T-cell (primary cell): ENCODE data around the gene ATP8B3. TPM values are rescaled to one million over a fixed set of nuclear protein-coding genes. Genes with fewer than 3 reads are reported as not detected.

Source experiments
- ATAC-seq, 4 experiments: fragments of 200-7000 bp in 3 of 4; fragments of 150-1000 bp in 1 of 4; cut with Tn5 transposase; replicated peaks in 1 of 4; 1 replicate in 3 of 4; 2 replicates in 1 of 4; pipeline ENCODE4 v1.10.0; 2021; ENCODE audit warnings: moderate library complexity in 3 of 4, mild to moderate bottlenecking in 2 of 4, moderate number of reproducible peaks in 1 of 4
- CTCF ChIA-PET, 2 donors: fragments of 300-600 bp; sonication (Branson Sonifier 250); formaldehyde crosslinking; loops; one replicate each; lab custom pipeline; 2022; ENCODE audit warnings: antibody characterized with exemption in 2 of 2; lab: Charles Lee
- POLR2A ChIA-PET, 2 donors: fragments of 300-600 bp; sonication (Branson Sonifier 250); formaldehyde crosslinking; loops; one replicate each; lab custom pipeline; 2022; ENCODE audit warnings: antibody characterized with exemption in 2 of 2; lab: Charles Lee
- DNase-seq, 35 experiments: peaks; one replicate each; pipeline versions ENCODE4 v3.0.0 to v3.0.0-alpha.2; 2013 to 2023
- H3K27ac ChIP-seq: one replicate; pipeline ENCODE4 v1.5.1; 2013; ENCODE audit warnings: low read length
- H3K27me3 ChIP-seq, 2 experiments: replicated peaks in 1 of 2; 1 replicate in 1 of 2; 2 replicates in 1 of 2; pipeline versions ENCODE4 v1.6.1 to v1.7.0; 2013; ENCODE audit warnings: low read length in 1 of 2, mixed read lengths in 1 of 2; ENCODE audit not compliant: control insufficient read depth in 2 of 2, insufficient read depth in 2 of 2; ENCODE audit errors: extremely low read depth in 1 of 2
- H3K36me3 ChIP-seq, 2 donors: 1 replicate in 1 of 2; 2 replicates in 1 of 2; pipeline versions ENCODE4 v1.6.1 to v1.7.0; 2013; ENCODE audit warnings: low read length in 1 of 2; ENCODE audit not compliant: control insufficient read depth in 2 of 2, insufficient read depth in 1 of 2; ENCODE audit errors: extremely low read depth in 1 of 2
- H3K4me1 ChIP-seq, 2 experiments: 1 replicate in 1 of 2; 2 replicates in 1 of 2; pipeline versions ENCODE4 v1.6.1 to v1.7.0; 2013; ENCODE audit warnings: low read length in 2 of 2, mixed read lengths in 1 of 2; ENCODE audit not compliant: insufficient read depth in 2 of 2, control insufficient read depth in 1 of 2; ENCODE audit errors: extremely low read depth in 1 of 2
- H3K4me3 ChIP-seq, 2 donors: 1 replicate in 1 of 2; 2 replicates in 1 of 2; pipeline versions ENCODE4 v1.5.1 to v1.7.0; 2013; ENCODE audit warnings: mild to moderate bottlenecking in 2 of 2, low read length in 1 of 2, moderate library complexity in 1 of 2; ENCODE audit not compliant: control insufficient read depth in 1 of 2; ENCODE audit errors: extremely low read depth in 1 of 2
- H3K9me3 ChIP-seq: 2 replicates; pipeline ENCODE4 v1.7.0; 2013
- H3K27ac Mint-ChIP-seq, 2 donors: one replicate each; pipeline ENCODE4 v1.8.0; 2020 to 2021; ENCODE audit warnings: mild to moderate bottlenecking in 2 of 2, mixed read lengths in 2 of 2
- H3K27me3 Mint-ChIP-seq, 2 donors: one replicate each; pipeline ENCODE4 v1.8.0; 2021 to 2022; ENCODE audit warnings: mixed read lengths in 2 of 2
- H3K36me3 Mint-ChIP-seq: one replicate; pipeline ENCODE4 v1.8.0; 2021; ENCODE audit warnings: mixed read lengths
- H3K4me1 Mint-ChIP-seq, 3 donors: one replicate each; pipeline ENCODE4 v1.8.0; 2020 to 2022; ENCODE audit warnings: mixed read lengths in 3 of 3, mild to moderate bottlenecking in 1 of 3
- H3K4me3 Mint-ChIP-seq, 3 donors: one replicate each; pipeline ENCODE4 v1.8.0; 2020 to 2022; ENCODE audit warnings: mild to moderate bottlenecking in 3 of 3, mixed read lengths in 3 of 3, moderate library complexity in 3 of 3
- H3K9me3 Mint-ChIP-seq, 3 donors: one replicate each; pipeline ENCODE4 v1.8.0; 2020 to 2022; ENCODE audit warnings: mixed read lengths in 3 of 3
- WGBS: methylation state at CpG from one replicate; pipeline ENCODE4 v1.1.5; 2013; ENCODE audit warnings: missing lambda C conversion rate; ENCODE audit not compliant: insufficient coverage; 5-methylcytosine and 5-hydroxymethylcytosine counted together
- total RNA-seq, 35 experiments: library from RNA in 6 of 35; stranded (reverse) in 6 of 35; fragments of 120-200 nt in 1 of 35; gene quantifications; one replicate each; pipeline versions ENCODE4 v1.2.1 to v1.2.4 and lab custom pipeline; 2013 to 2026

Gene ATP8B3
- total RNA-seq, 5 donors from 2014 or later (not counting 1 experiment from before 2014, with no cell fraction given) = 3.5 to 5.7 (median 4.0) TPM

- WGBS = 20% methylated on average over 28 of the region's 33 CpGs
- no peaks in the 10 kb centered on the region for H3K9me3 ChIP-seq
- POLR2A ChIA-PET = no interaction called here
- peaks cover 0 to 2% (median 0%) of the 10 kb centered on the region in 3 donors for H3K4me1 Mint-ChIP-seq
- no peak for ATAC-seq
- H3K4me3 Mint-ChIP-seq = no peak overlapping the region
- no peaks in the 10 kb centered on the region for H3K36me3 Mint-ChIP-seq
- H3K27me3 ChIP-seq = peaks cover 9 to 100% of the 10 kb centered on the region in 2 experiments
- DNase-seq = no peak
- H3K4me1 ChIP-seq = peaks cover 0 to 10% of the 10 kb centered on the region in 2 experiments
- no peak overlapping the region for H3K27ac ChIP-seq
- peaks cover 53 to 84% of the 10 kb centered on the region in 2 donors for H3K27me3 Mint-ChIP-seq
- H3K27ac Mint-ChIP-seq = no peak overlapping the region
- H3K9me3 Mint-ChIP-seq = peaks cover 0 to 2% (median 1%) of the 10 kb centered on the region in 3 donors
- H3K4me3 ChIP-seq = no peak overlapping the region
- CTCF ChIA-PET = no interaction called here
- no peaks in the 10 kb centered on the region for H3K36me3 ChIP-seq
Measured at GRCh38 chr19:1765232-1765903, 46.7 kb downstream of the ATP8B3 start.

GRCh38 chr19:1764729-1765128, 47.3 kb downstream of the ATP8B3 start:
- Histone ChIP-seq H3K9me3 (no peaks in the 10 kb centered on the region), H3K27ac (no peak overlapping the region), H3K4me1 (peaks cover 0 to 10% of the 10 kb centered on the region in 2 experiments), H3K27me3 (peaks cover 9 to 100% of the 10 kb centered on the region in 2 experiments), H3K36me3 (no peaks in the 10 kb centered on the region), H3K4me3 (no peak overlapping the region)
- Mint-ChIP-seq H3K27ac (no peak overlapping the region), H3K27me3 (peaks cover 47 to 84% of the 10 kb centered on the region in 2 donors), H3K36me3 (no peaks in the 10 kb centered on the region), H3K4me3 (no peak overlapping the region), H3K4me1 (peaks cover 0 to 2% (median 0%) of the 10 kb centered on the region in 3 donors), H3K9me3 (no peaks in the 10 kb centered on the region)
- WGBS = 20% methylated on average over 15 of the region's 15 CpGs
- ChIA-PET CTCF (no interaction called here), POLR2A (no interaction called here)
- DNase-seq (no peak), ATAC-seq (no peak)

DNA sequence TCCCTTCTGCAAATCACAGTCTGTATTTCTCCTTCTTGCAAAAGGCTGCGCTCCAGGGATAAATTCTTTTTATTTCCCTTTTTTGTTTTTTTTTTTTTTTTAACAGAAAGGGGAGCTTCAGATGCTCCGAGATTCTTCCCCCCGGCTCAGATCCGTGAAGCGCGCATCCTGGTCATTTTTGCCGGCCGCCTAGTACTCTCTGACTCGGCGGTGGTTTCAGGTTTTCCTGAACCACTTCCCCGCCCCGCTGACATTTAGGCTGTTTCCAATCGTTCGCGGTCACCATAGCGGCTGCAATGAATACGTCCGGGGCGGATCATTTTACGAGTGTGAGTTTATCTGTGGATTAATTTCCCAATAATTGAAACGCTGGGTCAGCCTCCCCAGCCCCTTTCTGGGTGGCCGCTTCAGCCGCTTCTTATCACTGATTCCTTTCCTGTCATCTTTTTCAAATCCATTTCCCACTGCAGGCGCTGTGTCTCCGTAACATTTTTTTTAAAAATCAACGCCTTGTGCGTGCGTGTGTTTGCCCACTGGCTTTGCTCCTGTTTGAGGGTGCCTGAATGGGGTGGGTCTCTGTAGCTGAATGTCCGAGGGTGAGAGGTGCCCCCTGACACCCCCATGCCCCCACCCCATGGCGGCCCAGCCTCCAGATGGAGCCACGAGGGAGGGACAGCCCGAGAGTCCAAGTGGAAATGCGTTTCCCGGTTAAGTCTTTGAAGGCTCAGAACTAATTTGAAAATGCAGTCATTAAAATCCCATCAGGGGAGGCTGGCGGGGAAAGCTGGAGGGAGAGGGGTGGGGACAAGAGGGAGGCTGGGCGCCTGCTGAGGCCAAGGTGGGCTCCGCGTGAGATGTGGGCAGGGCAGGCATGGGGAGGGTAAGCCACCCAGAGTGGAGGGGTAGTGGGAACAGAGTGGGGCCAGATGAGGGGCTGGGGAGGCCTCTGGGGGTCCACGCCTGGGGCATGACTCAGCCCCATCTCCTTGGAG, 48.1 kb downstream of the ATP8B3 start:
- no peaks in the 10 kb centered on the region for H3K36me3 ChIP-seq
- Mint-ChIP-seq H3K9me3 (no peaks in the 10 kb centered on the region), H3K36me3 (no peaks in the 10 kb centered on the region), H3K27me3 (peaks cover 47 to 83% of the 10 kb centered on the region in 2 donors), H3K4me1 (peaks cover 0 to 2% (median 0%) of the 10 kb centered on the region in 3 donors), H3K27ac (no peak overlapping the region), H3K4me3 (no peak overlapping the region)
- ChIA-PET CTCF (no interaction called here), POLR2A (no interaction called here)
- DNase-seq (no peak), ATAC-seq (no peak)
- no peaks in the 10 kb centered on the region for H3K9me3 ChIP-seq
- H3K27me3 ChIP-seq = peaks cover 9 to 100% of the 10 kb centered on the region in 2 experiments
- no peak overlapping the region for H3K4me3 ChIP-seq
- 12% methylated on average over 24 of the region's 39 CpGs for WGBS
- H3K27ac ChIP-seq = no peak overlapping the region
- H3K4me1 ChIP-seq = peaks cover 0 to 10% of the 10 kb centered on the region in 2 experiments

- Histone ChIP-seq H3K27ac (no peak overlapping the region), H3K4me3 (no peak overlapping the region), H3K27me3 (peaks cover 9 to 100% of the 10 kb centered on the region in 2 experiments), H3K36me3 (no peaks in the 10 kb centered on the region), H3K9me3 (no peaks in the 10 kb centered on the region), H3K4me1 (peaks cover 0 to 8% of the 10 kb centered on the region in 2 experiments)
- WGBS = 4% methylated on average over 51 of the region's 56 CpGs
- ChIA-PET POLR2A (interaction anchor here in 1 of 2 donors (0.6 kb wide), 1 partner anchor 1278 kb away, joined by 7 read pairs; no protein-coding TSS in a partner anchor), CTCF (no interaction called here)
- Mint-ChIP-seq H3K36me3 (no peaks in the 10 kb centered on the region), H3K27ac (no peak overlapping the region), H3K9me3 (no peaks in the 10 kb centered on the region), H3K4me3 (no peak overlapping the region), H3K4me1 (peaks cover 0 to 2% (median 0%) of the 10 kb centered on the region in 3 donors), H3K27me3 (peaks cover 35 to 79% of the 10 kb centered on the region in 2 donors)
- ATAC-seq = no peak
- DNase-seq = no peak
Measured at GRCh38 chr19:1762243-1763117, 49.6 kb downstream of the ATP8B3 start.

DNA sequence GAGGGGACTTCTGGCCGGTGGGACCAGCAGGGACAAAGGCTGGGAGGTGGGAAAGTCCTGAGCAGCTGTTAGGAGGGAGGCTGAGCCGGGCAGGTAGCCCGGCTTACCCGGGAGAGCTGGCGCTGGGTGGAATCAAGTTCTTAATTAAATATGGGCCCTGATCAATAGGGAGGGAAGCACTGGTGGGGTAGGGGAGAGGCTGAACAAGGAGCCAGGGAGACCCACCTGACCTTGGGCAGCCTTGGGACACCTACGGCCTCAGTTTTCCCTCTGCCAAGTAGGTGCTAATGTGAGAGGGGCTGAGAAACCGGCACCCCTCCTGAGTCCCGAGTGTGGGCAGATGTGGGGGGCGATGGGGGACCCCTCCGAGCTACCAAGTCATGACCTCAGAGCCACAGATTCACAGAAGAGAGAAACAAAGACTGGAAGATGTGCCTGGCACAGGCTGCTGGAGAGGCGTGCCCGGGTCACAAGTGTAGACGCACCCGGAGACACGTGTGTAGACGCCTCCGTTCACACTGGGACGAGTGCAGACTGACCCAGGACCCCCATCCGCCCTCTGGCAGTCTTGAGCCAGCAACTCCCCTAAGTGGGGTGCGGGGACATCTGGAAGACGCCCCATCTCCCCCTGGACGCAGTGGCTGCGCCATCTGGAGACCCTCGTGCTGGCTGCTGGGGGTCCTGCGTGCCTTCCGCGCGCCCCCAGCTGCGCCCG, 50.4 kb downstream of the ATP8B3 start:
- DNase-seq = no peak
- no peak overlapping the region for H3K27ac Mint-ChIP-seq
- no peak for ATAC-seq
- POLR2A ChIA-PET = no interaction called here
- no peak overlapping the region for H3K27ac ChIP-seq
- H3K9me3 Mint-ChIP-seq = no peaks in the 10 kb centered on the region
- CTCF ChIA-PET = interaction anchor here in 1 of 2 donors (0.5 kb wide), 1 partner anchor 31 kb away, joined by 4 read pairs; no protein-coding TSS in a partner anchor
- peaks cover 41 to 77% of the 10 kb centered on the region in 2 donors for H3K27me3 Mint-ChIP-seq
- no peak overlapping the region for H3K4me3 Mint-ChIP-seq
- no peaks in the 10 kb centered on the region for H3K36me3 ChIP-seq
- H3K4me1 ChIP-seq = peaks cover 0 to 9% of the 10 kb centered on the region in 2 experiments
- peaks cover 0 to 5% (median 0%) of the 10 kb centered on the region in 3 donors for H3K4me1 Mint-ChIP-seq
- WGBS = 4% methylated on average over 21 of the region's 30 CpGs
- H3K27me3 ChIP-seq = peaks cover 3 to 100% of the 10 kb centered on the region in 2 experiments
- H3K9me3 ChIP-seq = no peaks in the 10 kb centered on the region
- no peak overlapping the region for H3K4me3 ChIP-seq
- no peaks in the 10 kb centered on the region for H3K36me3 Mint-ChIP-seq
